Fibroblast of lung (primary cell): ENCODE measurements around the gene DBH. TPM values are rescaled to one million over a fixed set of nuclear protein-coding genes. Genes with fewer than 3 reads are reported as not detected.

Experiments
- DNase-seq, 2 donors: peaks; one replicate each; pipeline versions ENCODE4 v3.0.0 to v3.0.0-alpha.2; 2010; ENCODE audit warnings: low read depth in 2 of 2
- H2AFZ ChIP-seq: 2 replicates; pipeline ENCODE4 v1.5.1; 2012; ENCODE audit warnings: low read length, control low read depth, inconsistent platforms
- H3K27ac ChIP-seq: 2 replicates; pipeline ENCODE4 v1.5.1; 2011; ENCODE audit warnings: low read length, control low read depth; ENCODE audit not compliant: insufficient read depth
- H3K27me3 ChIP-seq: 2 replicates; pipeline ENCODE4 v1.5.1; 2011; ENCODE audit warnings: mild to moderate bottlenecking, low read length; ENCODE audit not compliant: control insufficient read depth, insufficient read depth
- H3K36me3 ChIP-seq: 2 replicates; pipeline ENCODE4 v1.5.1; 2011; ENCODE audit warnings: low read length; ENCODE audit not compliant: control insufficient read depth, insufficient read depth
- H3K4me1 ChIP-seq: 2 replicates; pipeline ENCODE4 v1.5.1; 2011; ENCODE audit warnings: low read length; ENCODE audit not compliant: control insufficient read depth, insufficient read depth; ENCODE audit errors: extremely low read depth
- H3K4me2 ChIP-seq: 2 replicates; pipeline ENCODE4 v1.5.1; 2011; ENCODE audit warnings: low read length, control low read depth; ENCODE audit not compliant: insufficient read depth; ENCODE audit errors: extremely low read depth
- H3K4me3 ChIP-seq, 4 experiments: fragments of 200-600 bp in 1 of 4; sonication (generic) in 1 of 4; replicated peaks in 1 of 4; 2 replicates each; pipeline ENCODE4 v1.5.1; 2011 to 2016; ENCODE audit warnings: low read length in 4 of 4, low read depth in 3 of 4, mild to moderate bottlenecking in 3 of 4, control low read depth in 2 of 4, inconsistent platforms in 1 of 4, mixed read lengths in 1 of 4; ENCODE audit not compliant: insufficient read depth in 1 of 4; ENCODE audit errors: control extremely low read depth in 1 of 4
- H3K79me2 ChIP-seq: 2 replicates; pipeline ENCODE4 v1.5.1; 2012; ENCODE audit warnings: mild to moderate bottlenecking, low read length, inconsistent platforms; ENCODE audit not compliant: control insufficient read depth, insufficient read depth
- H3K9ac ChIP-seq: 2 replicates; pipeline ENCODE4 v1.5.1; 2011; ENCODE audit warnings: mild to moderate bottlenecking, low read length, control low read depth; ENCODE audit not compliant: insufficient read depth
- H3K9me3 ChIP-seq: 2 replicates; pipeline ENCODE4 v1.5.1; 2012; ENCODE audit warnings: low read depth, low read length; ENCODE audit not compliant: control insufficient read depth, insufficient read depth
- H4K20me1 ChIP-seq: 2 replicates; pipeline ENCODE4 v1.5.1; 2011; ENCODE audit warnings: low read length; ENCODE audit not compliant: control insufficient read depth, insufficient read depth; ENCODE audit errors: extremely low read depth
- EZH2 ChIP-seq: IDR thresholded peaks from 2 replicates; pipeline ENCODE4 v1.5.1; 2012; ENCODE audit warnings: low read length, control low read depth, mild to moderate bottlenecking; ENCODE audit errors: missing control alignments
- polyA plus RNA-seq, 2 donors: library from polyadenylated mRNA; depleted of rRNA in 1 of 2; stranded (reverse) in 1 of 2; unstranded in 1 of 2; fragments of >200 nt; gene quantifications; 2 replicates each; pipeline ENCODE4 v1.2.1, GENCODE V29; 2011 to 2012; ENCODE audit warnings: missing spikeins in 1 of 2
- total RNA-seq: library from RNA; depleted of rRNA; stranded (reverse); fragments of >200 nt; gene quantifications from 2 replicates; pipeline ENCODE4 v1.2.1, GENCODE V29; 2014
- TF ChIP-seq, protein P1 (sequence below), 2 donors: IDR thresholded peaks in 1 of 2; conservative IDR thresholded peaks in 1 of 2; 1 replicate in 1 of 2; 2 replicates in 1 of 2; pipeline ENCODE4 v1.5.1; 2011 to 2012; ENCODE audit warnings: low read length in 2 of 2, control low read depth in 1 of 2, inconsistent platforms in 1 of 2, low read depth in 1 of 2, mild to moderate bottlenecking in 1 of 2

The DBH gene
- total and polyA plus RNA-seq, 2 donors (not counting 1 experiment from before 2014, with no cell fraction given) = not detected

DNA sequence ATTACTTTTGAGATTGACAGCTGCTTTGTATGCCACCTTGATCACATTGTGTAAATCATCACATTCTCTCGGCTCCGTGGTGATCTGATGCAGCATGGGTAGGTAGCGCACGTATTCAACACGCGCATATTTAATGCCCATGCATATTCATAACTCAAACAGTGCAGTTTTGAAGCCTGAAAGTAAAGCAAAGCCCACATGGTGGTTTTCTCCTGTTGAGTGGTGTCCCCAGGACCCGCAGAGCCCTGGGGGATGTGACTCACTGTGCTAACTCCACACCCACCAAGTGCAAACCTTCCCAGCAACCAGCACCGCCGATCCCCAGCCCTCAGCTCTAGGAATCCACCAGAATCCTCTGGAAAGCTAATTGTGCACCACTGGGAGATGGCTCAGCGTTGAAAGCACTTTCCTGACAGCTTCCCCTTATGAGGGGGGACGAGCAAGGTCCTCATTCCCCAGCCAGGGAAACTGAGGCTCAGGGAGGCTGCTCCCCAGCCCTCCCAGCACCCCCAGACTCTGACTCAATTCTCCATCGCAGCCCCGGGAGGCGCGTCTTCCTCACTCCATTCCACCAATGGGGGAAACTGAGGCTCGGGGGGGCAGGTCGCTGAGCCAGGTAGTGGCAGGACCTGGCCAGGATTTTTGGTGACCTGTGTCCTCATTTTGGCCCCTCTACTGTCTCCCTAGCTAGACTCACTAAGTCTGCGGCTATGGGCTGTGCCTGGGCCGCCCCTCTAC is 55.6 kb downstream of the DBH start:
- Histone ChIP-seq H3K27ac (no peak overlapping the region), H2AFZ (no peak overlapping the region), H3K27me3 (no peaks in the 10 kb centered on the region), H3K4me1 (no peaks in the 10 kb centered on the region), H3K4me2 (no peak overlapping the region), H4K20me1 (no peaks in the 10 kb centered on the region), H3K36me3 (no peaks in the 10 kb centered on the region), H3K79me2 (no peaks in the 10 kb centered on the region), H3K4me3 (no peak overlapping the region), H3K9me3 (no peaks in the 10 kb centered on the region), H3K9ac (no peak overlapping the region)
- TF ChIP-seq, protein P1, sequence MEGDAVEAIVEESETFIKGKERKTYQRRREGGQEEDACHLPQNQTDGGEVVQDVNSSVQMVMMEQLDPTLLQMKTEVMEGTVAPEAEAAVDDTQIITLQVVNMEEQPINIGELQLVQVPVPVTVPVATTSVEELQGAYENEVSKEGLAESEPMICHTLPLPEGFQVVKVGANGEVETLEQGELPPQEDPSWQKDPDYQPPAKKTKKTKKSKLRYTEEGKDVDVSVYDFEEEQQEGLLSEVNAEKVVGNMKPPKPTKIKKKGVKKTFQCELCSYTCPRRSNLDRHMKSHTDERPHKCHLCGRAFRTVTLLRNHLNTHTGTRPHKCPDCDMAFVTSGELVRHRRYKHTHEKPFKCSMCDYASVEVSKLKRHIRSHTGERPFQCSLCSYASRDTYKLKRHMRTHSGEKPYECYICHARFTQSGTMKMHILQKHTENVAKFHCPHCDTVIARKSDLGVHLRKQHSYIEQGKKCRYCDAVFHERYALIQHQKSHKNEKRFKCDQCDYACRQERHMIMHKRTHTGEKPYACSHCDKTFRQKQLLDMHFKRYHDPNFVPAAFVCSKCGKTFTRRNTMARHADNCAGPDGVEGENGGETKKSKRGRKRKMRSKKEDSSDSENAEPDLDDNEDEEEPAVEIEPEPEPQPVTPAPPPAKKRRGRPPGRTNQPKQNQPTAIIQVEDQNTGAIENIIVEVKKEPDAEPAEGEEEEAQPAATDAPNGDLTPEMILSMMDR (conservative IDR thresholded peaks at IDR 0.05 in 1 of 2, IDR thresholded peaks at IDR 0.05 in 1 of 2; ENCODE audit: low read depth in 1 of 2, low read length in 2 of 2) = no peak
- no peak for TF ChIP-seq EZH2
- DNase-seq = peak in 1 of 2 donors; percentile 57

DNA sequence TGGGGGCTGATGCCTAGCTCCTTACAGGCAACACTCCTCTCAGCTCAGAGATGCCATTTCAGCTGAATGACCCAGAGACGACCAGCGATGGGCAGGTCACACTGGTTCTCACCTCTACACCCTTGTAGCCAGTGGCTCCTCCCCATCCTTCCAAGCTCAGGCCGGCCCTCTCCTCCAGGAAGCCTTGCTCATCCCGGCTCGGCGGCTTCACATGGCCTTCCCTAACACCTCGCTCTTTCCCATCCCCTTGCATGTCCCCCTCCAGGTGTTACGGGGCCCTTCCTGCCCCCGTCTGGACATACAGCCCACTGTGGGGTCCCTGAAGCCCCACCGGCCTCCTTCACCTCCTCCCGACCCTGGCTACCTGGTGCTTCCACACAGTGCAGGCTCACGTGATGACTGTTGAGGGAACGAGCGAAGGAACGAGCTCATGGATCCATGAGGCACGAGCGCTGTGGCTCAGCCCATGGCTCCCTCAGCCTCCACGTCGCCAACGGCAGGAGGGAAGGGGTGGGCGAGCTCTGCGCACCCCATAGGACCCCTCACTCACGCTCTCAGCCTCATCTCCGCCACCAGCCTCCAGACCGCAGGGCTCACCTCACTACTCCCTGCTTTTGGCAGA is 56.3 kb downstream of the DBH start:
- Histone ChIP-seq H3K4me1 (no peaks in the 10 kb centered on the region), H3K4me3 (no peak overlapping the region), H3K9ac (no peak overlapping the region), H4K20me1 (no peaks in the 10 kb centered on the region), H2AFZ (no peak overlapping the region), H3K27me3 (no peaks in the 10 kb centered on the region), H3K4me2 (no peak overlapping the region), H3K9me3 (no peaks in the 10 kb centered on the region), H3K79me2 (no peaks in the 10 kb centered on the region), H3K27ac (no peak overlapping the region), H3K36me3 (no peaks in the 10 kb centered on the region)
- TF ChIP-seq, protein P1 (conservative IDR thresholded peaks at IDR 0.05 in 1 of 2, IDR thresholded peaks at IDR 0.05 in 1 of 2; ENCODE audit: low read depth in 1 of 2, low read length in 2 of 2) = no peak
- no peak for TF ChIP-seq EZH2
- no peak for DNase-seq

DNA sequence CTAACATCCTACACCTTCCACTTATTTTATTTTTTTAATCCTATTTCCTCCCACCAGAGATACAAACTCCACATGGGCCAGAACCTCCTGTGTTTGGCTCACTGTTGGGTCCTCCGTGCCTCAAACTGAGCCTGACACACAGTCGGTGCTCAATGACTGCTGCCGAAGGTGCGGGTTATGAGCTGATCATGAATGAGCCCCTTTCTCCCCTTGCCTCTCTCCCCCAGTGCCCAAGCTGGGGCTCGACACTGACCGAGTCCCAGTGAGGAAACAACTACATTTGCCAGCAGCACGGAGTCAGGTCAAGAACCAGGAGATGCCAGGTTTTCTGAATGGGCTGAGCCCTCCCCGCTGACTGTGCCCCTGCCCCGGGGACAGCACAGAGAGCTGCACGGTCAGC is 57.0 kb downstream of the DBH start:
- no peak for TF ChIP-seq EZH2
- TF ChIP-seq, protein P1 (conservative IDR thresholded peaks at IDR 0.05 in 1 of 2, IDR thresholded peaks at IDR 0.05 in 1 of 2; ENCODE audit: low read depth in 1 of 2, low read length in 2 of 2) = no peak

More for the DNA sequence above, 57.0 kb downstream of the DBH start:
- Histone ChIP-seq H3K79me2 (no peaks in the 10 kb centered on the region), H3K9ac (no peak overlapping the region), H3K4me3 (no peak overlapping the region), H3K9me3 (no peaks in the 10 kb centered on the region), H3K27ac (no peak overlapping the region), H4K20me1 (no peaks in the 10 kb centered on the region), H3K27me3 (no peaks in the 10 kb centered on the region), H3K36me3 (no peaks in the 10 kb centered on the region), H2AFZ (no peak overlapping the region), H3K4me2 (no peak overlapping the region), H3K4me1 (no peaks in the 10 kb centered on the region)
- no peak for DNase-seq
